SK-N-SH treated with all-trans-retinoic acid at 6 μM for 48 hours (cell line): ENCODE measurements around the gene NEK3.
A peak's percentile ranks its signal among the peaks of the same experiment; 100 is the strongest.

ENCODE experiments used
- ESRRG ChIP-seq: fragments of 250-450 bp; sonication (Bioruptor Pico); IDR thresholded peaks from 2 replicates; pipeline ENCODE4 v1.6.1; 2021; ENCODE audit warnings: mild to moderate bottlenecking
- ISL1 ChIP-seq: fragments of 250-450 bp; sonication (Bioruptor Pico); IDR thresholded peaks from 2 replicates; pipeline ENCODE4 v2.1.2; 2022; ENCODE audit warnings: mild to moderate bottlenecking, moderate library complexity
- PPARA ChIP-seq: fragments of 250-450 bp; sonication (Bioruptor Pico); IDR thresholded peaks from 2 replicates; pipeline ENCODE4 v1.5.0; 2020; ENCODE audit warnings: mild to moderate bottlenecking, borderline replicate concordance
- RARB ChIP-seq: fragments of 250-450 bp; sonication (Bioruptor Pico); IDR thresholded peaks from 2 replicates; pipeline ENCODE4 v1.8.0; 2021; ENCODE audit warnings: mild to moderate bottlenecking, moderate library complexity
- SNAI2 ChIP-seq: fragments of 250-450 bp; sonication (Bioruptor Pico); IDR thresholded peaks from 2 replicates; pipeline ENCODE4 v1.5.0; 2020; ENCODE audit warnings: mild to moderate bottlenecking, moderate library complexity
- ZFP3 ChIP-seq: fragments of 250-450 bp; sonication (Bioruptor Pico); IDR thresholded peaks from 2 replicates; pipeline ENCODE4 v1.5.0; 2020; ENCODE audit warnings: mild to moderate bottlenecking, moderate library complexity
- ZFP30 ChIP-seq: fragments of 450-650 bp; formaldehyde crosslinking; IDR thresholded peaks from 2 replicates; pipeline ENCODE4 v1.5.0; 2022; ENCODE audit warnings: mild to moderate bottlenecking, moderate library complexity
- ZNF70 ChIP-seq: fragments of 450-650 bp; formaldehyde crosslinking; IDR thresholded peaks from 2 replicates; pipeline ENCODE4 v1.5.0; 2020; ENCODE audit warnings: mild to moderate bottlenecking, moderate library complexity
- TF ChIP-seq, protein P1 (sequence below): fragments of 250-450 bp; sonication (Bioruptor Pico); IDR thresholded peaks from 2 replicates; pipeline ENCODE4 v1.8.0; 2020; ENCODE audit warnings: mild to moderate bottlenecking, moderate library complexity, borderline replicate concordance
- TF ChIP-seq, protein P2 (sequence below): fragments of 250-450 bp; sonication (Bioruptor Pico); IDR thresholded peaks from 2 replicates; pipeline ENCODE4 v1.5.1; 2020; ENCODE audit warnings: low read depth, mild to moderate bottlenecking, moderate library complexity

DNA sequence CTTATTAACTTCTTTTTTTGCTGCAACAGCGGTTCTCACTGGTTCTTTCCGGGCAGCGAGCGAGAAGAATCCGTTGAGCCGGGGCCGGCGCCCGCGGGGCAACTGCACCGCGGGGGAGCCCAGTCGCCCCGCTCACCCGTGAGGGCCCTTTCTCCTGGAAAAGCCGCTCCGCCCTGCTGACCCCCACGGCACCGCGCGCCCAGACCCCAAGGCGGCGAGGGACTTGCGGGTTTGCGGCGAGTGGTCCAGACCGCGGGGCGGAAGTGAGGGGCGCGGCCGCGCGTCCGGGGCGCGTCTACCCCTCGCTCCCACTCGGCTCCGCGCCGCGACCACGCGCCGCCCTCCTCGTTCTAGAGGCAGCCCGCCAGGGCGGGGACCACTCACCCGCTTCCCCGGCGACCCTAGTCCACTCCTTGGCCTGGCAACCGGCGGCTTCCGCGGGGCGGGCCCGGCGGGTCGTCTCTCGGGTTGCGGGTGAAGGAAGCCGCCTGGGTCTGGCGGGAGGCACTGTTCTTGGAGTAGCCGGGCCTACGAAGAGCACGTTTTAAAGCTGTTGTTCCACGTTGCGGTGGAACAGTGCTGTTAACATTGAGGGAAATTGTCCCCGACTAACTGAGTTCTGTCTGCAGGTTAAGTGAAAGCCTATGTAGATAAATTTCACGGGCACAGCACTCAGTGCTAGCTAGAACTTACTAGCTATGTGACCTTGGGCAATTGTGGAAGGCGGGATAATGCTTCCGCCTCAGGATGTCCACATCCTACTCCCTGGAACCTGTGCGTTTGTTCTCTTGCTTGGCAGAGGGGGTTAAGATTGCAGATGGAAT, at the start of gene NEK3:
- no peak for TF ChIP-seq ESRRG
- TF ChIP-seq, protein P1, sequence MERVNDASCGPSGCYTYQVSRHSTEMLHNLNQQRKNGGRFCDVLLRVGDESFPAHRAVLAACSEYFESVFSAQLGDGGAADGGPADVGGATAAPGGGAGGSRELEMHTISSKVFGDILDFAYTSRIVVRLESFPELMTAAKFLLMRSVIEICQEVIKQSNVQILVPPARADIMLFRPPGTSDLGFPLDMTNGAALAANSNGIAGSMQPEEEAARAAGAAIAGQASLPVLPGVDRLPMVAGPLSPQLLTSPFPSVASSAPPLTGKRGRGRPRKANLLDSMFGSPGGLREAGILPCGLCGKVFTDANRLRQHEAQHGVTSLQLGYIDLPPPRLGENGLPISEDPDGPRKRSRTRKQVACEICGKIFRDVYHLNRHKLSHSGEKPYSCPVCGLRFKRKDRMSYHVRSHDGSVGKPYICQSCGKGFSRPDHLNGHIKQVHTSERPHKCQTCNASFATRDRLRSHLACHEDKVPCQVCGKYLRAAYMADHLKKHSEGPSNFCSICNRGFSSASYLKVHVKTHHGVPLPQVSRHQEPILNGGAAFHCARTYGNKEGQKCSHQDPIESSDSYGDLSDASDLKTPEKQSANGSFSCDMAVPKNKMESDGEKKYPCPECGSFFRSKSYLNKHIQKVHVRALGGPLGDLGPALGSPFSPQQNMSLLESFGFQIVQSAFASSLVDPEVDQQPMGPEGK = no peak
- 0 out of 2 replicates have a peak, but pooled peaks have one; percentile 29 for TF ChIP-seq ZFP30 (CRISPR knock-in tag)
- no peak; the same call in 1 of the 2 replicates for TF ChIP-seq SNAI2 (CRISPR knock-in tag)
- TF ChIP-seq RARB (CRISPR knock-in tag) = no peak
- TF ChIP-seq, protein P2, sequence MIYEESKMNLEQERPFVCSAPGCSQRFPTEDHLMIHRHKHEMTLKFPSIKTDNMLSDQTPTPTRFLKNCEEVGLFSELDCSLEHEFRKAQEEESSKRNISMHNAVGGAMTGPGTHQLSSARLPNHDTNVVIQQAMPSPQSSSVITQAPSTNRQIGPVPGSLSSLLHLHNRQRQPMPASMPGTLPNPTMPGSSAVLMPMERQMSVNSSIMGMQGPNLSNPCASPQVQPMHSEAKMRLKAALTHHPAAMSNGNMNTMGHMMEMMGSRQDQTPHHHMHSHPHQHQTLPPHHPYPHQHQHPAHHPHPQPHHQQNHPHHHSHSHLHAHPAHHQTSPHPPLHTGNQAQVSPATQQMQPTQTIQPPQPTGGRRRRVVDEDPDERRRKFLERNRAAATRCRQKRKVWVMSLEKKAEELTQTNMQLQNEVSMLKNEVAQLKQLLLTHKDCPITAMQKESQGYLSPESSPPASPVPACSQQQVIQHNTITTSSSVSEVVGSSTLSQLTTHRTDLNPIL (CRISPR knock-in tag) = no peak
- TF ChIP-seq ISL1 (CRISPR knock-in tag) = no peak
- TF ChIP-seq PPARA (CRISPR knock-in tag) = no peak
- 0 out of 2 replicates have a peak, but pooled peaks have one; percentile 37 for TF ChIP-seq ZNF70 (CRISPR knock-in tag)
- TF ChIP-seq ZFP3 = peak; percentile 76; the same call in 1 of the 2 replicates
